Bronchial epithelial cell (primary cell): Measurements from ENCODE around the gene TRIM27. TPM values are rescaled to one million over a fixed set of nuclear protein-coding genes. Genes with fewer than 3 reads are reported as not detected.

Experiments
- DNase-seq: peaks from one replicate; pipeline ENCODE4 v3.0.0-alpha.2; 2010; ENCODE audit warnings: low read depth
- FAIRE-seq: peaks from 2 replicates; lab custom pipeline; 2011; peaks lifted over from hg19 to GRCh38; lab: Jason Lieb, UNC
- H3K27me3 ChIP-seq: 2 replicates; pipeline ENCODE4 v1.5.1; 2011; ENCODE audit warnings: low read length; ENCODE audit not compliant: control insufficient read depth, insufficient read depth
- H3K36me3 ChIP-seq: 2 replicates; pipeline ENCODE4 v1.5.1; 2011; ENCODE audit warnings: low read length; ENCODE audit not compliant: control insufficient read depth, insufficient read depth
- H3K4me3 ChIP-seq: 2 replicates; pipeline ENCODE4 v1.5.1; 2011; ENCODE audit warnings: mild to moderate bottlenecking, low read depth, low read length, control low read depth
- CTCF ChIP-seq: IDR thresholded peaks from 2 replicates; pipeline ENCODE4 v1.5.1; 2011; ENCODE audit warnings: mild to moderate bottlenecking, moderate library complexity, low read length, control low read depth, inconsistent platforms; ENCODE audit not compliant: insufficient read depth, severe bottlenecking
- total RNA-seq: library from RNA; depleted of rRNA; stranded (reverse); fragments of >200 nt; gene quantifications from 2 replicates; pipeline ENCODE4 v1.2.1, GENCODE V29; 2014

Gene TRIM27
- total RNA-seq, 1 donor from 2014 or later: 39.0 TPM

DNA sequence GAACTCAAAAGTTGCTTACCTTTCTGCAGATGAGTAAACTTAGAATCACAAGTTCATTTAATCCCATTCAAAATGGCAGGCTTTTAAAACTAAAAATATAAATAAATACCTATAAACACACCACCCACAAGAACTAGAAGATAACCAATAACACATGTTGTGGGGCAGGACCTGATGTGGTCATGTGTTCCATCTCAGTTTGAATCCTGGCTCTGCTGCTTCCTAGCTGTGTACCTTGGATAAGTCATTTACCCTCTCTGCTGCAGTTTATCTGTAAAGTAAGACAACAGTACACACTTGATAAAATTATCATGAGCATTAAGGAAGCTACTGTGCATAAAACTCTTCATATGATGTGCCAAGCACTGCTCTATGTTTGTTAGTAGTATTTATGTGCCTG is 22.0 kb downstream of the TRIM27 start:
- no peak overlapping the region for H3K4me3 ChIP-seq
- H3K27me3 ChIP-seq: no peaks in the 10 kb centered on the region
- DNase-seq (no peak), FAIRE-seq (no peak)
- H3K36me3 ChIP-seq: peaks cover 15% of the 10 kb centered on the region
- TF ChIP-seq CTCF: no peak

DNA sequence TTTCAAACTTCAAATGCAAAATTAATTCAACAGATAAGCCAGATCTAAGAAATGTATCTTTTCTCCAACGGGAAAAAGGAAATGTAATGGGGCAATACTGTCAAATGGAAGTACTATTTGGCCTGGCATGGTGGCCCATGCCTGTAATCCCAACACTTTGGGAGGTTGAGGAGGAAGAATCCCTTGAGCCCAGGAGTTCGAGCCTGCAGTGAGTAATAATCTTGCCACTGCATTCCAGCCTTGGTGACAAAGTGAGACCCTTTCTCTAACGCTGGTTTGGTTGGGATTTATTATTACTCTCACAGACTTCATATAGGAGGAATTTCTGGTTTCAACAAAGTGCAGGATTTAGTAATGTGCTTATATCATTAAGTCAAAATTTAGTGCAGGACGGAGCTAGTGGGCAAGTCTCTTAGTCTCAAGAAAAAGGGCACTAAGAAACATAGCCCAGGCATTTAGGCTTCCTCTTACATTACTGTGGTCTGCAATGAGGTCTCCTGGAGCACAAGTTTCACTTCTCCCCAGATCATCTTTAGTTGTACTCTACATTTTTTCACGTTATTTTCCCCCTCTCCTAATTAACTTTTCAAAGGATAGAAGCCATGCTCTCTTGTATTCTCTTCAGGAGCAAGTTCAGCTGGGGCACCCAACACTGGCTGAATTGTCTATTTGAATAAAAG is 23.1 kb downstream of the TRIM27 start:
- H3K36me3 ChIP-seq: peaks cover 11% of the 10 kb centered on the region
- no peak overlapping the region for H3K4me3 ChIP-seq
- DNase-seq (no peak), FAIRE-seq (no peak)
- H3K27me3 ChIP-seq: no peaks in the 10 kb centered on the region
- TF ChIP-seq CTCF: no peak

DNA sequence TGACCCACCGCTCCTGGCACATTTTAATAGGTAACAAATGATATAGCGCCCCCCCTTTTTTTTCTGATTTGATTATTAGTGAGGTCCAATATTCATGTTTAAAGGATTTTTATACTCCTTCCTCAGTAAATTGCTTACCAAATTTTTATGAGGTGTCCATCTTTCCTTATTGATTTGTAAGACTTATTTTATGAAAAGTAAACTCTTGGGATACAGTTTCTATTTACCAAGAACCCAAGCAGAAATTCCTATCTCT is 25.1 kb downstream of the TRIM27 start:
- Histone ChIP-seq H3K36me3 (peaks cover 5% of the 10 kb centered on the region), H3K4me3 (no peak overlapping the region), H3K27me3 (no peaks in the 10 kb centered on the region)
- TF ChIP-seq CTCF: no peak
- FAIRE-seq (no peak), DNase-seq (no peak)

GRCh38 chr6:28897369-28897745 is 26.4 kb downstream of the TRIM27 start:
- Histone ChIP-seq H3K27me3 (no peaks in the 10 kb centered on the region), H3K4me3 (peak overlapping the region; percentile 67), H3K36me3 (peaks cover 2% of the 10 kb centered on the region)
- no peak for TF ChIP-seq CTCF
- no peak for FAIRE-seq
- DNase-seq: no peak

GRCh38 chr6:28896505-28897368 is 27.0 kb downstream of the TRIM27 start:
- H3K36me3 ChIP-seq: peaks cover 2% of the 10 kb centered on the region
- peak overlapping the region; percentile 67 for H3K4me3 ChIP-seq
- FAIRE-seq (no peak), DNase-seq (peak; percentile 59)
- H3K27me3 ChIP-seq: no peaks in the 10 kb centered on the region
- peak; percentile 28 for TF ChIP-seq CTCF
